PC-9 (cell line): Measurements from ENCODE around the gene REPS2. TPM values are rescaled to one million over a fixed set of nuclear protein-coding genes. Genes with fewer than 3 reads are reported as not detected.

ENCODE experiments used
- BruUV-seq: library from RNA; stranded (reverse); fragments of 400-500 nt; replicated peaks from 2 replicates; lab custom pipeline; 2021; lab: Mats Ljungman, UMichigan
- CTCF ChIA-PET: fragments of 300-600 bp; sonication (Branson Sonifier 250); formaldehyde crosslinking; loops from one replicate; lab custom pipeline; 2022; ENCODE audit warnings: antibody characterized with exemption; lab: Charles Lee
- POLR2A ChIA-PET: fragments of 300-600 bp; sonication (Branson Sonifier 250); formaldehyde crosslinking; loops from one replicate; lab custom pipeline; 2022; ENCODE audit warnings: antibody characterized with exemption; ENCODE audit not compliant: unreplicated experiment; lab: Charles Lee
- DNase-seq, 2 experiments: peaks; one replicate each; pipeline versions ENCODE4 v3.0.0 to v3.0.0-alpha.2; 2015 to 2022; ENCODE audit warnings: mixed read lengths in 1 of 2
- H2AFZ ChIP-seq: fragments of 200-600 bp; sonication (generic); 2 replicates; pipeline ENCODE4 v1.8.1; 2017; ENCODE audit warnings: antibody characterized with exemption
- H3F3A ChIP-seq: fragments of 200-600 bp; sonication (generic); 2 replicates; pipeline ENCODE4 v1.8.1; 2017; ENCODE audit warnings: antibody characterized with exemption, mild to moderate bottlenecking, low read depth; ENCODE audit not compliant: insufficient read depth
- H3K27ac ChIP-seq: fragments of 200-600 bp; sonication (generic); 2 replicates; pipeline ENCODE4 v1.6.1; 2016; ENCODE audit warnings: mixed run types
- H3K27me3 ChIP-seq: fragments of 200-600 bp; sonication (generic); 2 replicates; pipeline ENCODE4 v1.6.1; 2016; ENCODE audit warnings: low read depth, mixed run types; ENCODE audit not compliant: insufficient read depth
- H3K36me3 ChIP-seq: fragments of 200-600 bp; sonication (generic); 2 replicates; pipeline ENCODE4 v1.6.1; 2016; ENCODE audit warnings: low read depth, mixed run types
- H3K4me1 ChIP-seq: fragments of 200-600 bp; sonication (generic); replicated peaks from 2 replicates; pipeline ENCODE4 v1.6.1; 2016; ENCODE audit warnings: mixed run types; ENCODE audit not compliant: insufficient read depth
- H3K4me2 ChIP-seq: fragments of 200-600 bp; sonication (generic); 2 replicates; pipeline ENCODE4 v1.6.1; 2017; ENCODE audit warnings: mixed run types
- H3K4me3 ChIP-seq: fragments of 200-600 bp; sonication (generic); 2 replicates; pipeline ENCODE4 v1.6.1; 2016; ENCODE audit warnings: mixed run types
- H3K79me2 ChIP-seq: fragments of 200-600 bp; sonication (generic); 2 replicates; pipeline ENCODE4 v1.6.1; 2017; ENCODE audit warnings: low read depth, mixed run types
- H3K9me2 ChIP-seq: fragments of 200-600 bp; sonication (generic); 2 replicates; pipeline ENCODE4 v1.8.1; 2017; ENCODE audit warnings: mild to moderate bottlenecking; ENCODE audit not compliant: insufficient read depth
- H3K9me3 ChIP-seq: fragments of 200-600 bp; sonication (generic); 2 replicates; pipeline ENCODE4 v1.8.1; 2016; ENCODE audit warnings: low read depth; ENCODE audit not compliant: insufficient read depth
- H4K20me1 ChIP-seq: fragments of 200-600 bp; sonication (generic); 2 replicates; pipeline ENCODE4 v1.8.1; 2017; ENCODE audit not compliant: insufficient read depth
- EZH2 ChIP-seq: fragments of 200-600 bp; sonication (generic); IDR thresholded peaks from 2 replicates; pipeline ENCODE4 v1.8.0; 2017; ENCODE audit warnings: antibody characterized with exemption, low read depth
- intact Hi-C: fragments of 100-400 bp; cut with micrococcal nuclease; formaldehyde crosslinking; loops from one replicate; pipeline ENCODE4 v1.10.0; 2022; ENCODE audit not compliant: unreplicated experiment
- total RNA-seq: library from RNA; stranded (reverse); gene quantifications from 2 replicates; pipeline ENCODE4 v1.2.3, GENCODE V29; 2021
- TF ChIP-seq, protein P1 (sequence below): fragments of 200-600 bp; sonication (generic); conservative IDR thresholded peaks from 2 replicates; pipeline ENCODE4 v1.6.1; 2017; ENCODE audit warnings: mixed run types, antibody characterized with exemption, mild to moderate bottlenecking, moderate library complexity

Gene REPS2
- total RNA-seq, 1 experiment from 2014 or later, result 29.2 TPM

- H3K36me3 ChIP-seq, result no peaks in the 10 kb centered on the region
- H3K9me3 ChIP-seq, result no peaks in the 10 kb centered on the region
- H3F3A ChIP-seq, result no peaks in the 10 kb centered on the region
- POLR2A ChIA-PET, result no interaction called here
- H3K27me3 ChIP-seq, result no peaks in the 10 kb centered on the region
- intact Hi-C loops, result no loop called here
- no TSS peak for BruUV-seq
- no peaks in the 10 kb centered on the region for H3K9me2 ChIP-seq
- CTCF ChIA-PET, result no interaction called here
- no peak overlapping the region for H3K4me3 ChIP-seq
- H3K4me2 ChIP-seq, result no peak overlapping the region
- no peaks in the 10 kb centered on the region for H3K79me2 ChIP-seq
- H3K4me1 ChIP-seq, result no peaks in the 10 kb centered on the region
- H3K27ac ChIP-seq, result no peak overlapping the region
- TF ChIP-seq, protein P1, sequence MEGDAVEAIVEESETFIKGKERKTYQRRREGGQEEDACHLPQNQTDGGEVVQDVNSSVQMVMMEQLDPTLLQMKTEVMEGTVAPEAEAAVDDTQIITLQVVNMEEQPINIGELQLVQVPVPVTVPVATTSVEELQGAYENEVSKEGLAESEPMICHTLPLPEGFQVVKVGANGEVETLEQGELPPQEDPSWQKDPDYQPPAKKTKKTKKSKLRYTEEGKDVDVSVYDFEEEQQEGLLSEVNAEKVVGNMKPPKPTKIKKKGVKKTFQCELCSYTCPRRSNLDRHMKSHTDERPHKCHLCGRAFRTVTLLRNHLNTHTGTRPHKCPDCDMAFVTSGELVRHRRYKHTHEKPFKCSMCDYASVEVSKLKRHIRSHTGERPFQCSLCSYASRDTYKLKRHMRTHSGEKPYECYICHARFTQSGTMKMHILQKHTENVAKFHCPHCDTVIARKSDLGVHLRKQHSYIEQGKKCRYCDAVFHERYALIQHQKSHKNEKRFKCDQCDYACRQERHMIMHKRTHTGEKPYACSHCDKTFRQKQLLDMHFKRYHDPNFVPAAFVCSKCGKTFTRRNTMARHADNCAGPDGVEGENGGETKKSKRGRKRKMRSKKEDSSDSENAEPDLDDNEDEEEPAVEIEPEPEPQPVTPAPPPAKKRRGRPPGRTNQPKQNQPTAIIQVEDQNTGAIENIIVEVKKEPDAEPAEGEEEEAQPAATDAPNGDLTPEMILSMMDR, result no peak
- TF ChIP-seq EZH2, result no peak
- no peaks in the 10 kb centered on the region for H4K20me1 ChIP-seq
- H2AFZ ChIP-seq, result no peak overlapping the region
- DNase-seq, result no peak
Observed at GRCh38 chrX:16986169-16986568, 39.7 kb downstream of the REPS2 start.

DNA sequence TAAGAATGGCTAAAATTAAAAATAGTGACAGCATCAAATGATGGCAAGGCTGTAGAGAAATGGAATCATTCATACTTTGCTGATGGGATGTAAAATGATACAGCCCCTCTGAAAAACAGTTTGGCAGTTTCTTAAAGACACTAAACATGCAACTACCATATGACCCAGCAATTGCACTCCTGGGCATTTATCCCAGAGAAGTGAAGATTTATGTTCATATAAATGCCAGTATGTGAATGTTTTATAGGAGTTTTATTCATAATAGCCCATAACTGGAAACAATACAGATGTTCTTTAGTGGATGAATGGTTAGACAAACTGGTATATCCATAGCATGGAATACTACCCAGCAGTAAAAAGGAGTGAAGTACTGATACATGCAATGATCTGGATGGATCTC lies 43.3 kb downstream of the REPS2 start:
- no peak for DNase-seq
- H3K4me1 ChIP-seq, result no peaks in the 10 kb centered on the region
- ChIA-PET POLR2A (no interaction called here), CTCF (no interaction called here)
- H3K9me3 ChIP-seq, result no peaks in the 10 kb centered on the region
- H3K36me3 ChIP-seq, result no peaks in the 10 kb centered on the region
- no peak overlapping the region for H2AFZ ChIP-seq
- H4K20me1 ChIP-seq, result no peaks in the 10 kb centered on the region
- TF ChIP-seq, protein P1, result no peak
- TF ChIP-seq EZH2, result no peak
- H3K27me3 ChIP-seq, result no peaks in the 10 kb centered on the region
- H3K79me2 ChIP-seq, result no peaks in the 10 kb centered on the region
- BruUV-seq, result no TSS peak
- H3K4me3 ChIP-seq, result no peak overlapping the region
- intact Hi-C loops, result no loop called here
- H3K9me2 ChIP-seq, result no peaks in the 10 kb centered on the region
- no peak overlapping the region for H3K4me2 ChIP-seq
- no peak overlapping the region for H3K27ac ChIP-seq
- H3F3A ChIP-seq, result no peaks in the 10 kb centered on the region

DNA sequence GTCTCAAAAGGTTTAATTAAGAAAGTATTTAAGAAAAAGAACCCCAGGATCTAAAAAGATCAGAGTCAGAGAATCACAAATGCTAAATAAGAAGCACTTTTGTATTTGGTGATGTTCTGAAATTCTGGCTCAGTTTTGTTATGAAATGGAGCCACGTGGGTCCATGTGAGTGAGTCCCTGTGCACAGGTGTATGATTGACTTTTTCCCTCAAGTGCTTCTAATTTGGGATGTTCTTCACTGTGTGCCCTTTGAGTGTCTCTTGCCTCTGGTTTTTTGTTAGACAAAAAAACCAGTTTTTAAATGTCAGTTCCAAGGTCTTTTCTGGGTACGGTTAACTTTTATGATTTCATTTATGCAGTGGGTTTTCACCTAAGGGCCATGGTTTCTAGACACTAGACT lies 44.4 kb downstream of the REPS2 start:
- no peak overlapping the region for H3K4me2 ChIP-seq
- no peaks in the 10 kb centered on the region for H4K20me1 ChIP-seq
- no peaks in the 10 kb centered on the region for H3K9me2 ChIP-seq
- no peaks in the 10 kb centered on the region for H3K79me2 ChIP-seq
- BruUV-seq, result no TSS peak
- H2AFZ ChIP-seq, result no peak overlapping the region
- TF ChIP-seq, protein P1, result no peak
- no peak for TF ChIP-seq EZH2
- POLR2A ChIA-PET, result no interaction called here
- no peaks in the 10 kb centered on the region for H3K9me3 ChIP-seq
- no peak overlapping the region for H3K27ac ChIP-seq
- H3K4me3 ChIP-seq, result no peak overlapping the region
- no peaks in the 10 kb centered on the region for H3F3A ChIP-seq
- no peaks in the 10 kb centered on the region for H3K27me3 ChIP-seq
- H3K36me3 ChIP-seq, result no peaks in the 10 kb centered on the region
- DNase-seq, result no peak
- intact Hi-C loops, result no loop called here
- no peaks in the 10 kb centered on the region for H3K4me1 ChIP-seq
- CTCF ChIA-PET, result no interaction called here
